Panc1 (cell line): ENCODE measurements around the gene SOBP. TPM values are rescaled to one million over a fixed set of nuclear protein-coding genes. Genes with fewer than 3 reads are reported as not detected.

Source experiments
- ATAC-seq: fragments of 200-7000 bp; cut with Tn5 transposase; 2 replicates; pipeline ENCODE4 v1.9.1; 2020; ENCODE audit warnings: mild to moderate bottlenecking, moderate library complexity
- BruUV-seq: library from RNA; stranded (reverse); fragments of 400-500 nt; replicated peaks from 2 replicates; lab custom pipeline; 2021; lab: Mats Ljungman, UMichigan
- CTCF ChIA-PET: fragments of 300-600 bp; sonication (Branson Sonifier 250); formaldehyde crosslinking; loops from one replicate; lab custom pipeline; 2022; ENCODE audit warnings: antibody characterized with exemption; lab: Charles Lee
- POLR2A ChIA-PET: fragments of 300-600 bp; sonication (Branson Sonifier 250); formaldehyde crosslinking; loops from one replicate; lab custom pipeline; 2022; ENCODE audit warnings: antibody characterized with exemption; lab: Charles Lee
- DNase-seq: peaks from one replicate; pipeline ENCODE4 v3.0.0-alpha.2; 2010; ENCODE audit warnings: low read depth, low spot score
- H3K27ac ChIP-seq: 2 replicates; pipeline ENCODE4 v1.5.1; 2011; ENCODE audit warnings: mild to moderate bottlenecking, low read length, inconsistent platforms
- H3K27me3 ChIP-seq: fragments of 200-500 bp; sonication (Bioruptor generic); 2 replicates; pipeline ENCODE4 v1.6.0; 2014; ENCODE audit warnings: low read length, inconsistent platforms; ENCODE audit not compliant: control insufficient read depth, insufficient read depth
- H3K36me3 ChIP-seq: fragments of 200-500 bp; sonication (Bioruptor generic); 2 replicates; pipeline ENCODE4 v1.5.1; 2014; ENCODE audit warnings: inconsistent platforms, mild to moderate bottlenecking, low read length, moderate library complexity; ENCODE audit not compliant: control insufficient read depth, insufficient read depth
- H3K4me1 ChIP-seq: 2 replicates; pipeline ENCODE4 v1.5.1; 2011; ENCODE audit warnings: inconsistent platforms, mild to moderate bottlenecking, low read length, moderate library complexity; ENCODE audit not compliant: control insufficient read depth, insufficient read depth
- H3K4me3 ChIP-seq, 2 experiments: 2 replicates each; pipeline ENCODE4 v1.5.1; 2011 to 2012; ENCODE audit warnings: low read depth in 2 of 2, low read length in 2 of 2, mild to moderate bottlenecking in 2 of 2, inconsistent platforms in 1 of 2, moderate library complexity in 1 of 2
- H3K9me3 ChIP-seq: fragments of 200-500 bp; sonication (Bioruptor generic); 2 replicates; pipeline ENCODE4 v1.5.1; 2014; ENCODE audit warnings: low read depth, mild to moderate bottlenecking, inconsistent platforms, low read length, moderate library complexity; ENCODE audit not compliant: control insufficient read depth, insufficient read depth
- POLR2AphosphoS5 ChIP-seq: IDR thresholded peaks from 2 replicates; pipeline ENCODE4 v1.6.1; 2012; ENCODE audit warnings: mild to moderate bottlenecking, low read depth, low read length, moderate library complexity
- SIN3A ChIP-seq: IDR thresholded peaks from 2 replicates; pipeline ENCODE4 v1.6.1; 2012; ENCODE audit warnings: low read depth, mild to moderate bottlenecking, low read length, moderate library complexity, borderline replicate concordance; ENCODE audit not compliant: insufficient read depth
- TCF7L2 ChIP-seq: IDR thresholded peaks from 2 replicates; pipeline ENCODE4 v1.6.1; 2011; ENCODE audit warnings: mild to moderate bottlenecking, low read depth, low read length, inconsistent platforms
- in situ Hi-C: cut with HindIII; loops from 2 replicates; pipeline ENCODE4 v1.10.0; 2016; ENCODE audit warnings: low sequenced_read_pairs, low pct_unique_long_range_greater_than_20kb
- intact Hi-C: fragments of 100-400 bp; cut with micrococcal nuclease; formaldehyde crosslinking; loops from one replicate; pipeline ENCODE4 v1.10.0; 2022; ENCODE audit not compliant: unreplicated experiment
- total RNA-seq: library from RNA; stranded (reverse); gene quantifications from one replicate; pipeline ENCODE4 v1.2.1, GENCODE V29; 2021; ENCODE audit not compliant: unreplicated experiment
- TF ChIP-seq, protein P1 (sequence below), 2 experiments: IDR thresholded peaks; 2 replicates each; pipeline ENCODE4 v1.6.1; 2011 to 2012; ENCODE audit warnings: low read depth in 2 of 2, control low read depth in 1 of 2, low read length in 1 of 2, mild to moderate bottlenecking in 1 of 2, moderate library complexity in 1 of 2; ENCODE audit not compliant: insufficient read depth in 1 of 2
- TF ChIP-seq, protein P2 (sequence below): fragments of 450-650 bp; IDR thresholded peaks from 2 replicates; pipeline ENCODE4 v1.5.1; 2017; ENCODE audit warnings: mild to moderate bottlenecking

Gene SOBP
- total RNA-seq, 1 experiment from 2014 or later: 9.0 TPM

DNA sequence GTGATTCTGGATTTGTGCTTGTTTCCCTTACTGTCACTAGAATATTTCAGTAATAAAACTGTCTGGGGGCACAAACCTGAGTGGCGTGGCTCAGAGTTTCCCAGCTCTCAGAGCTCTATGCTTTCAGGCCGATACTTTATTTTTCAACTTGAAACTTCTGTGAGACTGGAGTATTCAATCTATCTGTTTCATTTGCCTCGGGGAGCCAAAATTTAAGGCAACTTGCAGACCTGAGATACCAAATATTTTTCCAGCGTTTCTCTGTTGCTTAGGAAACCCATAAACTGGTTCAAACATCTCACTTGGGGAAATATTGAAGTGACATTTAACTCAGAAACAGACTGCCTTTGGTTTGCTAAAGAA is 74.7 kb downstream of the SOBP start:
- intact Hi-C loops (no loop called here), in situ Hi-C loops (no loop called here)
- CTCF ChIA-PET: no interaction called here
- no peaks in the 10 kb centered on the region for H3K9me3 ChIP-seq
- no TSS peak for BruUV-seq
- TF ChIP-seq TCF7L2 (no peak), SIN3A (no peak), POLR2AphosphoS5 (no peak)
- TF ChIP-seq, protein P1, sequence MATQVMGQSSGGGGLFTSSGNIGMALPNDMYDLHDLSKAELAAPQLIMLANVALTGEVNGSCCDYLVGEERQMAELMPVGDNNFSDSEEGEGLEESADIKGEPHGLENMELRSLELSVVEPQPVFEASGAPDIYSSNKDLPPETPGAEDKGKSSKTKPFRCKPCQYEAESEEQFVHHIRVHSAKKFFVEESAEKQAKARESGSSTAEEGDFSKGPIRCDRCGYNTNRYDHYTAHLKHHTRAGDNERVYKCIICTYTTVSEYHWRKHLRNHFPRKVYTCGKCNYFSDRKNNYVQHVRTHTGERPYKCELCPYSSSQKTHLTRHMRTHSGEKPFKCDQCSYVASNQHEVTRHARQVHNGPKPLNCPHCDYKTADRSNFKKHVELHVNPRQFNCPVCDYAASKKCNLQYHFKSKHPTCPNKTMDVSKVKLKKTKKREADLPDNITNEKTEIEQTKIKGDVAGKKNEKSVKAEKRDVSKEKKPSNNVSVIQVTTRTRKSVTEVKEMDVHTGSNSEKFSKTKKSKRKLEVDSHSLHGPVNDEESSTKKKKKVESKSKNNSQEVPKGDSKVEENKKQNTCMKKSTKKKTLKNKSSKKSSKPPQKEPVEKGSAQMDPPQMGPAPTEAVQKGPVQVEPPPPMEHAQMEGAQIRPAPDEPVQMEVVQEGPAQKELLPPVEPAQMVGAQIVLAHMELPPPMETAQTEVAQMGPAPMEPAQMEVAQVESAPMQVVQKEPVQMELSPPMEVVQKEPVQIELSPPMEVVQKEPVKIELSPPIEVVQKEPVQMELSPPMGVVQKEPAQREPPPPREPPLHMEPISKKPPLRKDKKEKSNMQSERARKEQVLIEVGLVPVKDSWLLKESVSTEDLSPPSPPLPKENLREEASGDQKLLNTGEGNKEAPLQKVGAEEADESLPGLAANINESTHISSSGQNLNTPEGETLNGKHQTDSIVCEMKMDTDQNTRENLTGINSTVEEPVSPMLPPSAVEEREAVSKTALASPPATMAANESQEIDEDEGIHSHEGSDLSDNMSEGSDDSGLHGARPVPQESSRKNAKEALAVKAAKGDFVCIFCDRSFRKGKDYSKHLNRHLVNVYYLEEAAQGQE (IDR thresholded peaks at IDR 0.05; ENCODE audit: insufficient read depth in 1 of 2, low read depth in 2 of 2, low read length in 1 of 2): no peak
- TF ChIP-seq, protein P2, sequence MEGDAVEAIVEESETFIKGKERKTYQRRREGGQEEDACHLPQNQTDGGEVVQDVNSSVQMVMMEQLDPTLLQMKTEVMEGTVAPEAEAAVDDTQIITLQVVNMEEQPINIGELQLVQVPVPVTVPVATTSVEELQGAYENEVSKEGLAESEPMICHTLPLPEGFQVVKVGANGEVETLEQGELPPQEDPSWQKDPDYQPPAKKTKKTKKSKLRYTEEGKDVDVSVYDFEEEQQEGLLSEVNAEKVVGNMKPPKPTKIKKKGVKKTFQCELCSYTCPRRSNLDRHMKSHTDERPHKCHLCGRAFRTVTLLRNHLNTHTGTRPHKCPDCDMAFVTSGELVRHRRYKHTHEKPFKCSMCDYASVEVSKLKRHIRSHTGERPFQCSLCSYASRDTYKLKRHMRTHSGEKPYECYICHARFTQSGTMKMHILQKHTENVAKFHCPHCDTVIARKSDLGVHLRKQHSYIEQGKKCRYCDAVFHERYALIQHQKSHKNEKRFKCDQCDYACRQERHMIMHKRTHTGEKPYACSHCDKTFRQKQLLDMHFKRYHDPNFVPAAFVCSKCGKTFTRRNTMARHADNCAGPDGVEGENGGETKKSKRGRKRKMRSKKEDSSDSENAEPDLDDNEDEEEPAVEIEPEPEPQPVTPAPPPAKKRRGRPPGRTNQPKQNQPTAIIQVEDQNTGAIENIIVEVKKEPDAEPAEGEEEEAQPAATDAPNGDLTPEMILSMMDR: no peak
- POLR2A ChIA-PET: interaction anchor here (0.6 kb wide), 1 partner anchor 21 kb away, joined by 4 read pairs; no protein-coding TSS in a partner anchor
- peak overlapping the region; percentile 29 for H3K27ac ChIP-seq
- H3K27me3 ChIP-seq: no peaks in the 10 kb centered on the region; the same call in 1 of the 2 replicates
- no peaks in the 10 kb centered on the region for H3K36me3 ChIP-seq
- peaks cover 8% of the 10 kb centered on the region for H3K4me1 ChIP-seq
- DNase-seq: no peak
- H3K4me3 ChIP-seq: no peak overlapping the region
- ATAC-seq: no peak

DNA sequence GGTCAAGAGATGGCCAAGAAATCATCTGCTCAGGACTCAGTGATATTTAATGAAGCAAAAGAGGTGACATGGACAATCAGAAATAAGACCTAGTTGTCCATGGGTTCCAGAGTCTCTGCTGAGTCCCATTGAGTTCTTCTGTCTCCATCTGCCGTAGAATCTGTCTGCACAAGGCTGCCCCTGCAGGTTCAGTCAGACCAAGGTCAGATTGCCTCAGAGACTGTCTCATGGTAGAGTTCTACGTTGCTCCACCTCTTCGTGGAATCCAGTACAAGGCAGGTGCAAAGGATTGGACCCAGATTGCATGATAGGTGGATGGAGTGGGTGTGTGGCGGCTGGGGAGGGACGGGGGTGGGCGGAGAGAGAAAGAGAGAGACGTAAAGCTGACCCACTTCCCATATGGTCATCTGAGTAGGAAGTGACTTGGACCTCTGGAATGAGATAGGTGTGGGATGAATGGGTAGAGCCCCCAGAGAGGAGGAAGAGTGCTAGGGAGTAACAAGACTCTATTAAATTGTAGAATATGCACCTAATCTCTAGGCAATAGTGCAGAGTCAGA is 75.3 kb downstream of the SOBP start:
- TF ChIP-seq SIN3A (no peak), POLR2AphosphoS5 (no peak)
- TF ChIP-seq, protein P2: no peak
- POLR2A ChIA-PET: no interaction called here

More for the DNA sequence above, 75.3 kb downstream of the SOBP start:
- in situ Hi-C loops: no loop called here
- no peaks in the 10 kb centered on the region for H3K36me3 ChIP-seq
- DNase-seq: no peak
- BruUV-seq: no TSS peak
- H3K4me1 ChIP-seq: peaks cover 8% of the 10 kb centered on the region
- H3K4me3 ChIP-seq: no peak overlapping the region
- H3K27me3 ChIP-seq: no peaks in the 10 kb centered on the region; the same call in 1 of the 2 replicates
- ATAC-seq: no peak
- H3K9me3 ChIP-seq: no peaks in the 10 kb centered on the region
- peak overlapping the region; percentile 3; the same call in 1 of the 2 replicates for H3K27ac ChIP-seq
- intact Hi-C loops: no loop called here
- CTCF ChIA-PET: no interaction called here
